HG03342 (cell line): ENCODE measurements around the gene CYSLTR1.
"Not testable (repeated sequence)": the region's sequence is repeated elsewhere in the genome, so short reads cannot be mapped to it uniquely, and the experiment has no call there.

ENCODE experiments used
- ATAC-seq: cut with Tn5 transposase; IDR thresholded peaks from one replicate; pipeline ENCODE4 v1.9.1; 2021; ENCODE audit warnings: mild to moderate bottlenecking, moderate library complexity; ENCODE audit not compliant: unreplicated experiment

Gene CYSLTR1

GRCh38 chrX:78226047-78226446 lies 101.4 kb downstream of the CYSLTR1 start:
- not testable (repeated sequence) for ATAC-seq
